Natural killer cell (primary cell): ENCODE measurements around the gene GDF11. TPM values are rescaled to one million over a fixed set of nuclear protein-coding genes. Genes with fewer than 3 reads are reported as not detected.

Experiments used
- ATAC-seq, 3 donors: fragments of 150-1000 bp in 2 of 3; fragments of 200-7000 bp in 1 of 3; cut with Tn5 transposase; 1 replicate in 1 of 3; 2 replicates in 2 of 3; pipeline ENCODE4 v1.10.0; 2021; ENCODE audit warnings: mild to moderate bottlenecking in 2 of 3, moderate library complexity in 2 of 3
- DNase-seq, 2 donors: peaks; one replicate each; pipeline versions ENCODE4 v3.0.0 to v3.0.0-alpha.2; 2013 to 2021; ENCODE audit warnings: mixed read lengths in 1 of 2
- H3K27ac ChIP-seq: one replicate; pipeline ENCODE4 v1.5.1; 2013; ENCODE audit warnings: mild to moderate bottlenecking, low read length
- H3K27me3 ChIP-seq: one replicate; pipeline ENCODE4 v1.6.1; 2013; ENCODE audit warnings: low read length; ENCODE audit not compliant: control insufficient read depth, insufficient read depth
- H3K36me3 ChIP-seq: one replicate; pipeline ENCODE4 v1.6.1; 2013; ENCODE audit warnings: low read length; ENCODE audit not compliant: control insufficient read depth, insufficient read depth
- H3K4me1 ChIP-seq: one replicate; pipeline ENCODE4 v1.6.1; 2013; ENCODE audit warnings: low read length; ENCODE audit not compliant: control insufficient read depth, insufficient read depth
- H3K4me3 ChIP-seq: one replicate; pipeline ENCODE4 v1.5.1; 2013; ENCODE audit warnings: low read length
- H3K9me3 ChIP-seq: one replicate; pipeline ENCODE4 v1.6.1; 2013; ENCODE audit warnings: low read length; ENCODE audit not compliant: control insufficient read depth, insufficient read depth
- H3K27ac Mint-ChIP-seq, 2 donors: one replicate each; pipeline ENCODE4 v1.8.0; 2022; ENCODE audit warnings: mild to moderate bottlenecking in 2 of 2, mixed read lengths in 2 of 2, moderate library complexity in 1 of 2
- H3K27me3 Mint-ChIP-seq, 2 donors: one replicate each; pipeline ENCODE4 v1.8.0; 2022; ENCODE audit warnings: low read depth in 2 of 2, mixed read lengths in 2 of 2
- H3K36me3 Mint-ChIP-seq: one replicate; pipeline ENCODE4 v1.8.0; 2022; ENCODE audit warnings: mixed read lengths
- H3K4me1 Mint-ChIP-seq, 2 donors: one replicate each; pipeline ENCODE4 v1.8.0; 2022; ENCODE audit warnings: mixed read lengths in 2 of 2
- H3K4me3 Mint-ChIP-seq: one replicate; pipeline ENCODE4 v1.8.0; 2022; ENCODE audit warnings: mild to moderate bottlenecking, moderate library complexity, mixed read lengths
- H3K9me3 Mint-ChIP-seq, 2 donors: one replicate each; pipeline ENCODE4 v1.8.0; 2022; ENCODE audit warnings: mixed read lengths in 2 of 2
- CTCF ChIP-seq: fragments of 200-600 bp; IDR thresholded peaks from one replicate; pipeline ENCODE4 v1.8.0; 2022; ENCODE audit warnings: antibody characterized with exemption
- WGBS: methylation state at CpG from one replicate; pipeline ENCODE4 v1.1.7; 2013; ENCODE audit warnings: missing lambda C conversion rate; ENCODE audit not compliant: insufficient coverage; 5-methylcytosine and 5-hydroxymethylcytosine counted together
- intact Hi-C: fragments of 100-400 bp; cut with micrococcal nuclease; formaldehyde crosslinking; loops from one replicate; pipeline ENCODE4 v1.14.2; 2022
- total RNA-seq, 4 donors: library from RNA; stranded (reverse); fragments of 120-200 nt in 1 of 4; gene quantifications; one replicate each; pipeline versions ENCODE4 v1.2.3 to v1.2.4, GENCODE V29; 2013 to 2022

Gene GDF11
- total RNA-seq, 3 donors from 2014 or later (not counting 1 experiment from before 2014, with no cell fraction given), result 9.2 to 12.1 (median 10.2) TPM

- no peaks in the 10 kb centered on the region for H3K4me1 ChIP-seq
- no peak for TF ChIP-seq CTCF
- no peak overlapping the region for H3K27ac ChIP-seq
- WGBS, result 90% methylated on average over 4 of the region's 4 CpGs
- ATAC-seq (no peak), DNase-seq (no peak)
- peaks cover 10 to 11% of the 10 kb centered on the region in 2 donors for H3K4me1 Mint-ChIP-seq
- H3K27me3 ChIP-seq, result no peaks in the 10 kb centered on the region
- no peak overlapping the region for H3K4me3 Mint-ChIP-seq
- H3K9me3 ChIP-seq, result no peaks in the 10 kb centered on the region
- intact Hi-C loops, result loop anchor here (2.0 kb wide), 1 partner anchor 59 kb away; no protein-coding TSS in a partner anchor
- no peaks in the 10 kb centered on the region for H3K9me3 Mint-ChIP-seq
- peaks cover 83% of the 10 kb centered on the region for H3K36me3 ChIP-seq
- peaks cover 27% of the 10 kb centered on the region for H3K36me3 Mint-ChIP-seq
- H3K27me3 Mint-ChIP-seq, result no peaks in the 10 kb centered on the region
- H3K27ac Mint-ChIP-seq, result no peak overlapping the region
- H3K4me3 ChIP-seq, result no peak overlapping the region
Measured at GRCh38 chr12:55797550-55797949, 54.6 kb downstream of the GDF11 start.

Other genes with a start within 250 kb of the GDF11 start
- gene OR6C4, start 193.5 kb upstream of the GDF11 start, total RNA-seq, result not detected
- gene OR2AP1, start 170.7 kb upstream of the GDF11 start, total RNA-seq, result under 1 TPM; 0.23 to 0.55 (median 0.33) TPM
- not detected for gene OR10P1, start 106.2 kb upstream of the GDF11 start, total RNA-seq
- 1 to 10 TPM; 2.8 to 4.6 (median 4.3) TPM for gene ITGA7, start 35.2 kb upstream of the GDF11 start, total RNA-seq
- gene BLOC1S1, start 27.1 kb upstream of the GDF11 start, total RNA-seq, result 10 to 100 TPM; 75.8 to 83.7 (median 81.0) TPM
- gene RDH5, start 22.7 kb upstream of the GDF11 start, total RNA-seq, result 10 to 100 TPM in 2 of 3 donors, 1 to 10 TPM in 1; 9.6 to 19.0 (median 10.1) TPM
- gene CD63, start 14.1 kb upstream of the GDF11 start, total RNA-seq, result 100 to 1,000 TPM; 296 to 441 (median 319) TPM
- gene SARNP, start 74.6 kb downstream of the GDF11 start, total RNA-seq, result 10 to 100 TPM; 50.5 to 57.0 (median 51.2) TPM
- gene ORMDL2, start 74.9 kb downstream of the GDF11 start, total RNA-seq, result 10 to 100 TPM; 21.3 to 36.3 (median 23.1) TPM
- gene DNAJC14, start 86.5 kb downstream of the GDF11 start, total RNA-seq, result 10 to 100 TPM; 27.7 to 37.3 (median 34.4) TPM
- gene MMP19, start 99.8 kb downstream of the GDF11 start, total RNA-seq, result under 1 TPM in 2 of 3 donors, not detected in 1; 0.45 to 0.88 TPM
- 10 to 100 TPM; 18.5 to 21.2 (median 19.1) TPM for gene PYM1, start 184.8 kb downstream of the GDF11 start, total RNA-seq
- 100 to 1,000 TPM; 137 to 145 (median 142) TPM for gene DGKA, start 188.0 kb downstream of the GDF11 start, total RNA-seq
- under 1 TPM in 1 of 3 donors, not detected in 2; 0.35 TPM for gene PMEL, start 222.9 kb downstream of the GDF11 start, total RNA-seq
- gene CDK2, start 223.7 kb downstream of the GDF11 start, total RNA-seq, result 10 to 100 TPM; 19.5 to 27.3 (median 27.3) TPM
- gene RAB5B, start 231.0 kb downstream of the GDF11 start, total RNA-seq, result 10 to 100 TPM; 69.4 to 80.0 (median 78.2) TPM